Astrocyte (in vitro differentiated cells and primary cell): Measurements from ENCODE around the gene AAMP. TPM values are rescaled to one million over a fixed set of nuclear protein-coding genes. Genes with fewer than 3 reads are reported as not detected.

Experiments
- DNase-seq: peaks from one replicate; pipeline ENCODE4 v3.0.0-alpha.2; 2010; ENCODE audit warnings: low read depth
- FAIRE-seq: peaks from 2 replicates; lab custom pipeline; 2011; peaks lifted over from hg19 to GRCh38; lab: Jason Lieb, UNC
- H2AFZ ChIP-seq: 2 replicates; pipeline ENCODE4 v1.6.0; 2012; ENCODE audit warnings: low read depth, low read length, inconsistent platforms
- H3K27ac ChIP-seq: 2 replicates; pipeline ENCODE4 v1.5.1; 2011; ENCODE audit warnings: low read depth, low read length, inconsistent platforms
- H3K27me3 ChIP-seq: 2 replicates; pipeline ENCODE4 v1.6.0; 2011; ENCODE audit warnings: low read length, inconsistent platforms; ENCODE audit not compliant: insufficient read depth
- H3K36me3 ChIP-seq: 2 replicates; pipeline ENCODE4 v1.5.1; 2011; ENCODE audit warnings: low read length, inconsistent platforms; ENCODE audit not compliant: insufficient read depth
- H3K4me1 ChIP-seq: 2 replicates; pipeline ENCODE4 v1.5.1; 2011; ENCODE audit warnings: low read length, inconsistent platforms; ENCODE audit not compliant: insufficient read depth
- H3K4me2 ChIP-seq: 2 replicates; pipeline ENCODE4 v1.6.0; 2012; ENCODE audit warnings: low read length, inconsistent platforms
- H3K4me3 ChIP-seq: 2 replicates; pipeline ENCODE4 v1.5.1; 2011; ENCODE audit warnings: low read depth, mild to moderate bottlenecking, low read length, inconsistent platforms; ENCODE audit not compliant: insufficient read depth
- H3K79me2 ChIP-seq: 2 replicates; pipeline ENCODE4 v1.6.0; 2012; ENCODE audit warnings: mild to moderate bottlenecking, low read length, inconsistent platforms; ENCODE audit not compliant: insufficient read depth
- H3K9ac ChIP-seq: 2 replicates; pipeline ENCODE4 v1.6.0; 2012; ENCODE audit warnings: mild to moderate bottlenecking, low read length, inconsistent platforms
- H3K9me3 ChIP-seq: 2 replicates; pipeline ENCODE4 v1.5.1; 2012; ENCODE audit warnings: low read depth, mild to moderate bottlenecking, low read length, inconsistent platforms; ENCODE audit not compliant: insufficient read depth
- H4K20me1 ChIP-seq: 2 replicates; pipeline ENCODE4 v1.6.0; 2012; ENCODE audit warnings: low read length, inconsistent platforms; ENCODE audit not compliant: insufficient read depth
- H3K27ac Mint-ChIP-seq: one replicate; pipeline ENCODE4 v1.8.0; 2021; ENCODE audit warnings: mild to moderate bottlenecking, mixed read lengths; ENCODE audit not compliant: unreplicated experiment
- H3K27me3 Mint-ChIP-seq: one replicate; pipeline ENCODE4 v1.8.0; 2021; ENCODE audit warnings: low read depth, mixed read lengths; ENCODE audit not compliant: unreplicated experiment
- H3K36me3 Mint-ChIP-seq: one replicate; pipeline ENCODE4 v1.8.0; 2021; ENCODE audit warnings: low read depth, mixed read lengths; ENCODE audit not compliant: unreplicated experiment
- H3K4me1 Mint-ChIP-seq: one replicate; pipeline ENCODE4 v1.8.0; 2021; ENCODE audit warnings: low read depth, mixed read lengths; ENCODE audit not compliant: unreplicated experiment
- H3K4me3 Mint-ChIP-seq: one replicate; pipeline ENCODE4 v1.8.0; 2021; ENCODE audit warnings: mild to moderate bottlenecking, moderate library complexity, mixed read lengths; ENCODE audit not compliant: unreplicated experiment
- H3K9me3 Mint-ChIP-seq: one replicate; pipeline ENCODE4 v1.8.0; 2021; ENCODE audit warnings: mild to moderate bottlenecking, mixed read lengths; ENCODE audit not compliant: unreplicated experiment
- CTCF ChIP-seq: IDR thresholded peaks from 2 replicates; pipeline ENCODE4 v1.5.1; 2011; ENCODE audit warnings: low read depth, mild to moderate bottlenecking, inconsistent platforms, low read length, moderate library complexity; ENCODE audit not compliant: insufficient read depth
- EZH2 ChIP-seq: IDR thresholded peaks from 2 replicates; pipeline ENCODE4 v1.6.1; 2012; ENCODE audit warnings: mild to moderate bottlenecking, low read length, inconsistent platforms; ENCODE audit not compliant: insufficient read depth
- total RNA-seq: library from RNA; stranded (reverse); gene quantifications from 2 replicates; pipeline ENCODE4 v1.2.1, GENCODE V29; 2021

AAMP gene
- total RNA-seq, 1 donor from 2014 or later, result 87.3 TPM

GRCh38 chr2:218289639-218290315 is 19.8 kb upstream of the AAMP start:
- Histone ChIP-seq H3K4me3 (peak overlapping the region; percentile 14), H2AFZ (no peak overlapping the region), H3K9me3 (no peaks in the 10 kb centered on the region), H3K27me3 (no peaks in the 10 kb centered on the region), H3K4me2 (peak overlapping the region; percentile 94), H3K9ac (peak overlapping the region; percentile 12), H3K27ac (no peak overlapping the region), H3K79me2 (peaks cover 63% of the 10 kb centered on the region), H4K20me1 (peaks cover 4% of the 10 kb centered on the region), H3K36me3 (no peaks in the 10 kb centered on the region), H3K4me1 (peaks cover 56% of the 10 kb centered on the region)
- FAIRE-seq (no peak), DNase-seq (peak; percentile 59)
- Mint-ChIP-seq H3K4me3 (peak overlapping the region; percentile 62), H3K36me3 (peaks cover 2% of the 10 kb centered on the region), H3K9me3 (no peaks in the 10 kb centered on the region), H3K27me3 (no peaks in the 10 kb centered on the region), H3K27ac (peak overlapping the region; percentile 59), H3K4me1 (peaks cover 37% of the 10 kb centered on the region)
- no peak for TF ChIP-seq EZH2
- no peak for TF ChIP-seq CTCF

- no peaks in the 10 kb centered on the region for H3K27me3 Mint-ChIP-seq
- FAIRE-seq (no peak), DNase-seq (peak; percentile 95)
- H3K4me3 ChIP-seq, result peak overlapping the region; percentile 48
- no peaks in the 10 kb centered on the region for H3K27me3 ChIP-seq
- H3K9me3 ChIP-seq, result no peaks in the 10 kb centered on the region
- H3K9ac ChIP-seq, result peak overlapping the region; percentile 90
- peak overlapping the region; percentile 98 for H3K27ac Mint-ChIP-seq
- peaks cover 80% of the 10 kb centered on the region for H3K79me2 ChIP-seq
- H3K4me1 ChIP-seq, result peaks cover 76% of the 10 kb centered on the region
- peak overlapping the region; percentile 81 for H3K4me2 ChIP-seq
- peak overlapping the region; percentile 69 for H2AFZ ChIP-seq
- H3K27ac ChIP-seq, result peak overlapping the region; percentile 100
- H3K4me1 Mint-ChIP-seq, result peaks cover 50% of the 10 kb centered on the region
- TF ChIP-seq CTCF (no peak), EZH2 (no peak)
- H3K4me3 Mint-ChIP-seq, result peak overlapping the region; percentile 66
- H4K20me1 ChIP-seq, result peaks cover 21% of the 10 kb centered on the region
- no peaks in the 10 kb centered on the region for H3K9me3 Mint-ChIP-seq
- H3K36me3 ChIP-seq, result no peaks in the 10 kb centered on the region
- H3K36me3 Mint-ChIP-seq, result peaks cover 2% of the 10 kb centered on the region
Observed at GRCh38 chr2:218286570-218287459, 16.9 kb upstream of the AAMP start.
